ENCODE data around the gene LOC128125822. TPM values are rescaled to one million over a fixed set of nuclear protein-coding genes. Genes with fewer than 3 reads are reported as not detected.

LOC128125822 gene

GRCh38 chr6:63600136-63600535 is 27.9 kb downstream of the LOC128125822 start:
- no peak overlapping the region for H3K27ac ChIP-seq
- no peaks in the 10 kb centered on the region for H3K9me3 ChIP-seq
- no peak for DNase-seq (ENCODE audit: low spot score)
- H3K36me3 ChIP-seq: no peaks in the 10 kb centered on the region
- no peak for TF ChIP-seq CTCF (IDR thresholded peaks at IDR 0.05)
- H3K27me3 ChIP-seq: no peaks in the 10 kb centered on the region
- H3K4me3 ChIP-seq: no peak overlapping the region
- peaks cover 0 to 5% of the 10 kb centered on the region in 2 donors for H3K4me1 ChIP-seq

GRCh38 chr6:63609231-63609630 is 37.0 kb downstream of the LOC128125822 start:
- Histone ChIP-seq H3K9me3 (no peaks in the 10 kb centered on the region), H3K4me1 (no peaks in the 10 kb centered on the region), H3K27me3 (no peaks in the 10 kb centered on the region), H3K27ac (no peak overlapping the region), H3K36me3 (no peaks in the 10 kb centered on the region), H3K4me3 (no peak overlapping the region)
- no peak for TF ChIP-seq CTCF (IDR thresholded peaks at IDR 0.05)
- no peak for DNase-seq (ENCODE audit: low spot score)

GRCh38 chr6:63610944-63611343 is 38.7 kb downstream of the LOC128125822 start:
- DNase-seq (ENCODE audit: low spot score): no peak
- H3K9me3 ChIP-seq: no peaks in the 10 kb centered on the region
- H3K27me3 ChIP-seq: no peaks in the 10 kb centered on the region
- no peak overlapping the region for H3K27ac ChIP-seq
- no peak for TF ChIP-seq CTCF (IDR thresholded peaks at IDR 0.05)
- H3K4me3 ChIP-seq: no peak overlapping the region
- no peaks in the 10 kb centered on the region for H3K4me1 ChIP-seq
- H3K36me3 ChIP-seq: no peaks in the 10 kb centered on the region

GRCh38 chr6:63611560-63611959 is 39.3 kb downstream of the LOC128125822 start:
- H3K27me3 ChIP-seq: no peaks in the 10 kb centered on the region
- H3K27ac ChIP-seq: no peak overlapping the region
- DNase-seq (ENCODE audit: low spot score): no peak
- H3K9me3 ChIP-seq: no peaks in the 10 kb centered on the region
- no peak for TF ChIP-seq CTCF (IDR thresholded peaks at IDR 0.05)
- H3K4me1 ChIP-seq: no peaks in the 10 kb centered on the region
- no peaks in the 10 kb centered on the region for H3K36me3 ChIP-seq
- H3K4me3 ChIP-seq: no peak overlapping the region

GRCh38 chr6:63615590-63615989 is 43.3 kb downstream of the LOC128125822 start:
- no peak for DNase-seq (ENCODE audit: low spot score)

More at GRCh38 chr6:63615590-63615989, 43.3 kb downstream of the LOC128125822 start:
- Histone ChIP-seq H3K4me3 (no peak overlapping the region), H3K4me1 (no peaks in the 10 kb centered on the region), H3K27me3 (no peaks in the 10 kb centered on the region), H3K27ac (no peak overlapping the region), H3K9me3 (no peaks in the 10 kb centered on the region), H3K36me3 (no peaks in the 10 kb centered on the region)
- TF ChIP-seq CTCF (IDR thresholded peaks at IDR 0.05): no peak

Other genes with a start within 250 kb of the LOC128125822 start
- gene PTP4A1, start within 50 bp of the LOC128125822 start, total RNA-seq: 10 to 100 TPM; 17.1 to 17.9 TPM
- 10 to 100 TPM; 32.0 to 34.6 TPM for gene PHF3, start 63.3 kb downstream of the LOC128125822 start, total RNA-seq